NT2/D1 (cell line): ENCODE measurements around the gene IGF2BP1.
"Not testable (repeated sequence)": the region's sequence is repeated elsewhere in the genome, so short reads cannot be mapped to it uniquely, and the experiment has no call there.

Experiments
- SUZ12 ChIP-seq: IDR thresholded peaks from 2 replicates; pipeline ENCODE4 v1.6.1; 2011; ENCODE audit not compliant: insufficient read length, insufficient read depth; ENCODE audit errors: extremely low read depth
- YY1 ChIP-seq: IDR thresholded peaks from 2 replicates; pipeline ENCODE4 v1.6.1; 2011; ENCODE audit not compliant: insufficient read length, insufficient read depth
- ZNF274 ChIP-seq: IDR thresholded peaks from 2 replicates; pipeline ENCODE4 v1.6.1; 2011; ENCODE audit warnings: mild to moderate bottlenecking, low read depth, low read length

- not testable (repeated sequence) for TF ChIP-seq ZNF274, YY1, SUZ12
These were observed 106.2 kb downstream of the IGF2BP1 start for GRCh38 chr17:49103360-49103759.
